PC-3 (cell line): ENCODE data around the gene GLIPR1. TPM values are rescaled to one million over a fixed set of nuclear protein-coding genes. Genes with fewer than 3 reads are reported as not detected.

Experiments used
- ATAC-seq: fragments of 200-7000 bp; cut with Tn5 transposase; 2 replicates; pipeline ENCODE4 v1.9.1; 2020; ENCODE audit warnings: mild to moderate bottlenecking, moderate library complexity
- BruUV-seq: library from RNA; stranded (reverse); fragments of 400-500 nt; replicated peaks from 2 replicates; lab custom pipeline; 2021; lab: Mats Ljungman, UMichigan
- CTCF ChIA-PET: fragments of 300-600 bp; sonication (Branson Sonifier 250); formaldehyde crosslinking; loops from one replicate; lab custom pipeline; 2022; ENCODE audit warnings: antibody characterized with exemption; lab: Charles Lee
- POLR2A ChIA-PET: fragments of 300-600 bp; sonication (Branson Sonifier 250); formaldehyde crosslinking; loops from one replicate; lab custom pipeline; 2022; ENCODE audit warnings: antibody characterized with exemption; ENCODE audit not compliant: unreplicated experiment; lab: Charles Lee
- DNase-seq: peaks from one replicate; pipeline ENCODE4 v3.0.0-alpha.2; 2015
- H2AFZ ChIP-seq: fragments of 300-600 bp; sonication (generic); 2 replicates; pipeline ENCODE4 v1.6.0; 2016; ENCODE audit warnings: antibody characterized with exemption, low read length
- H3F3A ChIP-seq: fragments of 300-600 bp; sonication (generic); one replicate; pipeline ENCODE4 v1.6.0; 2017; ENCODE audit warnings: antibody characterized with exemption, low read length, control low read depth, mild to moderate bottlenecking; ENCODE audit not compliant: unreplicated experiment
- H3K27ac ChIP-seq: fragments of 300-600 bp; sonication (generic); 2 replicates; pipeline ENCODE4 v1.5.1; 2016; ENCODE audit warnings: mild to moderate bottlenecking, low read length
- H3K27me3 ChIP-seq: fragments of 300-600 bp; sonication (generic); 2 replicates; pipeline ENCODE4 v1.6.1; 2016; ENCODE audit warnings: low read length, mixed read lengths
- H3K36me3 ChIP-seq: fragments of 300-600 bp; sonication (generic); 2 replicates; pipeline ENCODE4 v1.6.1; 2016; ENCODE audit warnings: low read depth, mixed run types, low read length, mixed read lengths
- H3K4me1 ChIP-seq: fragments of 300-600 bp; sonication (generic); 2 replicates; pipeline ENCODE4 v1.5.1; 2016; ENCODE audit warnings: low read length; ENCODE audit not compliant: insufficient read depth
- H3K4me2 ChIP-seq: fragments of 300-600 bp; sonication (generic); 2 replicates; pipeline ENCODE4 v1.6.0; 2016; ENCODE audit warnings: low read length
- H3K4me3 ChIP-seq: fragments of 300-600 bp; sonication (generic); 2 replicates; pipeline ENCODE4 v1.5.1; 2016; ENCODE audit warnings: mild to moderate bottlenecking, low read length, mixed read lengths
- H3K79me2 ChIP-seq: fragments of 300-600 bp; sonication (generic); 2 replicates; pipeline ENCODE4 v1.6.1; 2017; ENCODE audit warnings: low read length, mixed read lengths
- H3K9ac ChIP-seq: fragments of 300-600 bp; sonication (generic); 2 replicates; pipeline ENCODE4 v1.6.0; 2016; ENCODE audit warnings: mild to moderate bottlenecking, low read length
- H3K9me2 ChIP-seq: fragments of 300-600 bp; sonication (generic); replicated peaks from 2 replicates; pipeline ENCODE4 v1.6.1; 2016; ENCODE audit warnings: mixed run types, low read length, mixed read lengths
- H3K9me3 ChIP-seq: fragments of 300-600 bp; sonication (generic); 2 replicates; pipeline ENCODE4 v1.6.1; 2016; ENCODE audit warnings: low read length, mixed read lengths
- H4K20me1 ChIP-seq: fragments of 300-600 bp; sonication (generic); 2 replicates; pipeline ENCODE4 v1.6.1; 2016; ENCODE audit warnings: low read length, mixed read lengths
- CTCF ChIP-seq: fragments of 300-600 bp; sonication (generic); conservative IDR thresholded peaks from 2 replicates; pipeline ENCODE4 v1.5.1; 2017; ENCODE audit warnings: antibody characterized with exemption, low read depth, mild to moderate bottlenecking, low read length
- EZH2 ChIP-seq: fragments of 300-600 bp; sonication (generic); IDR thresholded peaks from one replicate; pipeline ENCODE4 v1.6.1; 2017; ENCODE audit warnings: antibody characterized with exemption, mild to moderate bottlenecking, low read length; ENCODE audit not compliant: unreplicated experiment
- EZH2phosphoT487 ChIP-seq: fragments of 300-600 bp; sonication (generic); IDR thresholded peaks from 2 replicates; pipeline ENCODE4 v1.6.1; 2018; ENCODE audit warnings: mild to moderate bottlenecking, antibody characterized with exemption, low read length, borderline replicate concordance
- intact Hi-C: fragments of 100-400 bp; cut with micrococcal nuclease; formaldehyde crosslinking; loops from 2 replicates; pipeline ENCODE4 v1.9.0; 2023
- total RNA-seq: library from RNA; depleted of rRNA; stranded (reverse); fragments of >200 nt; gene quantifications from 2 replicates; pipeline ENCODE4 v1.2.3, GENCODE V29; 2014

Gene GLIPR1
- total RNA-seq, 1 experiment from 2014 or later: 22.2 TPM

GRCh38 chr12:75503459-75503858 is 22.9 kb downstream of the GLIPR1 start:
- Histone ChIP-seq H3K36me3 (peaks cover 82% of the 10 kb centered on the region), H3K4me3 (no peak overlapping the region), H3K9me2 (no peaks in the 10 kb centered on the region), H3K9ac (no peak overlapping the region), H3K4me1 (no peaks in the 10 kb centered on the region), H4K20me1 (peaks cover 4% of the 10 kb centered on the region; the same call in 1 of the 2 replicates), H2AFZ (no peak overlapping the region), H3K79me2 (peaks cover 24% of the 10 kb centered on the region), H3K9me3 (no peaks in the 10 kb centered on the region), H3K27me3 (no peaks in the 10 kb centered on the region), H3K4me2 (no peak overlapping the region), H3F3A (no peaks in the 10 kb centered on the region), H3K27ac (no peak overlapping the region)
- TF ChIP-seq CTCF: no peak
- no peak for TF ChIP-seq EZH2phosphoT487
- no peak for TF ChIP-seq EZH2
- POLR2A ChIA-PET: no interaction called here
- CTCF ChIA-PET: no interaction called here
- no peak for ATAC-seq
- intact Hi-C loops: no loop called here
- DNase-seq: no peak
- no TSS peak for BruUV-seq

DNA sequence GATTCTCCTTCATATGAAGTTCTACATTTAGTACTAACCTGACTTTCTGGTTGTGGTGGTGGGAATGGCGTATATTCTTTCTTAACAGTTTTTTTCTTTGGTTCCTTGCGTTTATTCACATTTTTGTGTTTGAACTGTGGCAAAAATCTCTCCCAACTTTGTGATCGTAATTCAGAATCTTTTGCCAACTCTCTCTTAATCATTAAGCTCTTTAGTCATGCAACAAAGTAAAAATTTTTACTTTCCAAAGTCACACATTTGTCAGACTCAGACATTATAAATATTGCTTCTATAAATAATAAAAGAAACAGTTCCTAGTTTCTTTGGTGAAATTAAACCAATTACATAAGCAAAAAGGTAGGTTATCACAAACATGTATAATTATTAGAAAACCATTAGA is 23.3 kb downstream of the GLIPR1 start:
- Histone ChIP-seq H3K79me2 (peaks cover 28% of the 10 kb centered on the region), H3K4me3 (no peak overlapping the region), H3K9me2 (no peaks in the 10 kb centered on the region), H3K9ac (no peak overlapping the region), H3F3A (no peaks in the 10 kb centered on the region), H3K4me2 (no peak overlapping the region), H3K9me3 (no peaks in the 10 kb centered on the region), H3K4me1 (no peaks in the 10 kb centered on the region), H2AFZ (no peak overlapping the region), H3K27ac (no peak overlapping the region), H3K27me3 (no peaks in the 10 kb centered on the region), H3K36me3 (peaks cover 80% of the 10 kb centered on the region), H4K20me1 (peaks cover 8% of the 10 kb centered on the region; the same call in 1 of the 2 replicates)
- CTCF ChIA-PET: no interaction called here
- intact Hi-C loops: no loop called here
- DNase-seq (no peak), ATAC-seq (no peak)
- no TSS peak for BruUV-seq
- no peak for TF ChIP-seq EZH2
- no peak for TF ChIP-seq EZH2phosphoT487
- no peak for TF ChIP-seq CTCF
- POLR2A ChIA-PET: no interaction called here

DNA sequence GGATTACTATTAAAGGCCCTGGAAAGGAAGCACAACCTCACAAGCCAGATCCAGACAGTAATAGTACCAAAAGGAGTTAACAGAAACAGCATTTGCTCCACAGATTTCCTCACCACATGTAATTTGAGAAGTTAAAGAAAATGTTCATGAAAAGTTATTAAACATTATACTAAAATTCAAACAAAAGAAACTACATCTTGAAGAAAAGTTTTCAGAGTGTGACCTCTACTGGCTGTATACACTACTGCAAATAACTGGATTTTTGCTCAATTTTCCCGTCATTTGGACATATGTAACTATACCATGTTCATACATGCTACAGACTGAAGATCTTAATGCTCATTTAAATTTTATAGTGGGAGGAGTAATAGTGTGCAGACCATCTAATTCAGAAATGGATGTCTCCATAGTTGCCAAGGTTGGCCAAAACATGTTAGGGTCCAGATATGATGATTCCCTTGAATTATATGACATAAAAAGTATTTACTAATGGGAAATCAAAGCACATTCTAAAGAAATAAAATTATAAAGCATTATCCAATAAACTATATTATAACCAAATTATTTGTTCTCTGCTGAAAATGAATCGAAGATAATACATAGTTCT is 25.3 kb downstream of the GLIPR1 start:
- CTCF ChIA-PET: no interaction called here
- no peaks in the 10 kb centered on the region for H3K27me3 ChIP-seq
- BruUV-seq: no TSS peak
- no peak overlapping the region for H3K9ac ChIP-seq
- H2AFZ ChIP-seq: no peak overlapping the region
- no peaks in the 10 kb centered on the region for H3K9me2 ChIP-seq
- no peaks in the 10 kb centered on the region for H3F3A ChIP-seq
- no peak overlapping the region for H3K27ac ChIP-seq
- H3K79me2 ChIP-seq: peaks cover 47% of the 10 kb centered on the region
- intact Hi-C loops: loop anchor here (1.0 kb wide), 3 partner anchors 115 to 817 kb away; partner anchors contain the start of genes GLIPR1L1 and GLIPR1L2
- H4K20me1 ChIP-seq: peaks cover 21% of the 10 kb centered on the region
- H3K36me3 ChIP-seq: peaks cover 70% of the 10 kb centered on the region
- peak; percentile 37; the same call in 1 of the 2 replicates for ATAC-seq
- no peak overlapping the region for H3K4me2 ChIP-seq
- DNase-seq: peak; percentile 64
- no peaks in the 10 kb centered on the region for H3K9me3 ChIP-seq
- TF ChIP-seq EZH2phosphoT487 (no peak), CTCF (peak; percentile 87)
- H3K4me3 ChIP-seq: no peak overlapping the region
- H3K4me1 ChIP-seq: peaks cover 13% of the 10 kb centered on the region; the same call in 1 of the 2 replicates
- POLR2A ChIA-PET: no interaction called here
